Mammary epithelial cell (primary cell): ENCODE results near the gene GRHL3.

Source experiments
- CTCF ChIP-seq, 2 donors: IDR thresholded peaks in 1 of 2; conservative IDR thresholded peaks in 1 of 2; 2 replicates each; pipeline ENCODE4 v1.5.1; 2011 to 2012; ENCODE audit warnings: inconsistent platforms in 2 of 2, low read length in 2 of 2, mild to moderate bottlenecking in 2 of 2, control low read depth in 1 of 2, low read depth in 1 of 2; ENCODE audit not compliant: insufficient read depth in 1 of 2; ENCODE audit errors: extremely low read depth in 1 of 2
- EZH2 ChIP-seq: IDR thresholded peaks from 2 replicates; pipeline ENCODE4 v1.6.1; 2012; ENCODE audit warnings: low read length, inconsistent platforms, borderline replicate concordance

- TF ChIP-seq CTCF (conservative IDR thresholded peaks at IDR 0.05 in 1 of 2, IDR thresholded peaks at IDR 0.05 in 1 of 2; ENCODE audit: extremely low read depth in 1 of 2, insufficient read depth in 1 of 2, low read depth in 1 of 2, low read length in 2 of 2) (no peak), EZH2 (no peak)
Observed at GRCh38 chr1:24327891-24328290, 8.7 kb downstream of the GRHL3 start.
